ELR (cell line): ENCODE measurements around the gene CREBL2.
A peak's percentile ranks its signal among the peaks of the same experiment; 100 is the strongest.
"Not testable (repeated sequence)": the region's sequence is repeated elsewhere in the genome, so short reads cannot be mapped to it uniquely, and the experiment has no call there.

Source experiments
- DNase-seq: peaks from one replicate; pipeline ENCODE4 v3.0.0-alpha.2; 2015; ENCODE audit warnings: low read depth

The CREBL2 gene, protein sequence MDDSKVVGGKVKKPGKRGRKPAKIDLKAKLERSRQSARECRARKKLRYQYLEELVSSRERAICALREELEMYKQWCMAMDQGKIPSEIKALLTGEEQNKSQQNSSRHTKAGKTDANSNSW

DNA sequence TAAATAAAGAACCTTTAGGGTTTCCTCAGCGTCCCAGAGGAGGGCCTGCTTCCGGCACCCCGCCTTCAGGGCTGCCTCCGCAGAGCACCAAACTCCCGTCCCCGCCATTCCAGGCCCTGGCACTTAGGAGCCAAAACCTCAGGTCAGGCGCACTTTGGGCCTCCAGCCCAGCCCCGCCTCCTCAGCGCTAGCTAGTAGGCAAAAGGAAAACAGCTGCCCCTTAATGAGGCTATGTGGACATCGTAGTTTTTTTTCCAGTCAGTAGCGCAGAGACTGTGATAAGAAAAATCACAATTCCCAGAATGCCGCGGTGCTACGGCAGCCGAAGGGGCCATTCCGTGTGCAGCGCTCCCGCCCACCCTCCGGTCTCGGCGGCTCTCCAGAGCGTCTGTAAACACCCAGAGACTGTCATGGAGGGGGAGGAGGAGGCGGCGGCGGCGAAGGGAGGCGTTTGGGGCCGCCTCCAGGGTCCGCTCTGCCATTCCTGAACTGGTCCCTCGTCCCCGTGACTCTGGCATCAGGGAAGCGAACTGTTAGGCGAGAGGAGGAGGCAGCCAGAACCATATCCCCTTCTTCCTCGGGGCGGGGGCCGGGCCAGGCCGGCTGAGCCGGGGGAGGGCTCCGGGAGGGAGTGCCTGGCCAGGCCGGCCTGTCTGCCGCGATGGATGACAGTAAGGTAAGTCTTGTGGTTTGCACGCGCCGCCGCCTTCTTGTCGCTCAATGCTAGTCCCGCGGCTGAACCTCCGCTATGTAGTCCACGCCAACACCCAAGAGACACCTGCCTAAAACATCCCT, at the start of gene CREBL2:
Gene CREBL2, plus strand, starts transcription at position 365 of the 795 bp plus-strand sequence. Its CDS starts 297 bp downstream, at position 662.
- DNase-seq = peak; percentile 96

DNA sequence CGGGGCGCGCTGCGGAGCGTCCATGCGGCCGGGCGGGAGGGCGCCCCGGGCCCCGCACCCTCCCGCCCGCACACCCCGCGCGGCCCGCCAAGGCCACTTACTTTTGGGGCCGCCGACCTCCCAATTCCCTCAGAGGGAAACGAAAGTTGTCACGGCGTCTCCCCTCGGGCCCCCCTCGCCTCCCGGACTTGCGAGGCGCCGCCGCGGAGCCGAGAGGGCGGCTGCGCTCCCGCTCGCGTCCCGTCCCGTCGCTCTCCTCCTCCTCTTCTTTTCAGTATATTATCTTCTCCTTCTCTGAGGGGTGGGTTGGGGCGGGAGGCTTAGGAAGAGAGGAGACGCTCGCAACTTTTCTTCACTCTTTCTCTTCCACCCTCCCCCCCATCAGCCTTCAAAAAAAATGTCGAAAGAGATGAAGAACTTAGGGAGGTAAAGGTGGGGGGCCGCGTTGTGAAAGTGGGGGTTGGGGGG, 49.6 kb upstream of the CREBL2 start:
- peak; percentile 48 for DNase-seq

DNA sequence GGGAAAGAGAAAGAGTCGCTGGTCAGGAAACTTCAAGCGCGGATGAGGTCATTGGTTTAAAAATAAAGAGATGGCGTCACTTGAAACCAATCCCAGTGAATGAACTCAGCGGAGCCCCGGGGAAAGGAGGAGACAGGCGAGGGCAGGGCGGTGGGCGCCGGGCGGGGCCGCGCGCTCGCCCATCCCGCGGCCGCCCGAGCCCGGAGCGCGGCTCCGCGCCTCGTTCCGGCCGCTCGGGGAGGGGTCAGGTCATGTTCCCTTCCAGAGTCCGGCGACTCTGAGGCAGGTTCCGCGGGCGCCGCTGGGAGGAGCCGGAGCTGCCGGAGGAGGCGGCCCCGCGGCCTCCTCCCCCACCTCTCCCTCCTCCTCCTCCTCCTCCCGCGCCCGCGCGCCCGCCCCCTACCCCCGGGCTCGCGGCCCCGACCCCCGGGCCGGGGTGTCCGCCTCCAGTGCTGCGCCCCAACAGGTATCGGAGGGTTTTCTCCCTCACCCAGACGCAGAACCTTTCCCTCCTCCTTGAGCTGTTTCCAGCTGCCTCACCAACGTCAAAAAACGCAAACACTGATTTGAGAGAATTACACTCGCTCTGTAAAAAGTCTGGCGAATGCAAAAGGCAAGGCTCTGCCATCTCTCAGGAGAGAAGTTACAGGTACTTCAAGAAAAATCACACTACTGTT, 49.0 kb upstream of the CREBL2 start, which contains the start of gene DUSP16:
Gene DUSP16, minus strand, starts transcription at position 279 of the 677 bp plus-strand sequence. CDS start 41,765 bp downstream, outside the sequence.
- peak; percentile 97 for DNase-seq

DNA sequence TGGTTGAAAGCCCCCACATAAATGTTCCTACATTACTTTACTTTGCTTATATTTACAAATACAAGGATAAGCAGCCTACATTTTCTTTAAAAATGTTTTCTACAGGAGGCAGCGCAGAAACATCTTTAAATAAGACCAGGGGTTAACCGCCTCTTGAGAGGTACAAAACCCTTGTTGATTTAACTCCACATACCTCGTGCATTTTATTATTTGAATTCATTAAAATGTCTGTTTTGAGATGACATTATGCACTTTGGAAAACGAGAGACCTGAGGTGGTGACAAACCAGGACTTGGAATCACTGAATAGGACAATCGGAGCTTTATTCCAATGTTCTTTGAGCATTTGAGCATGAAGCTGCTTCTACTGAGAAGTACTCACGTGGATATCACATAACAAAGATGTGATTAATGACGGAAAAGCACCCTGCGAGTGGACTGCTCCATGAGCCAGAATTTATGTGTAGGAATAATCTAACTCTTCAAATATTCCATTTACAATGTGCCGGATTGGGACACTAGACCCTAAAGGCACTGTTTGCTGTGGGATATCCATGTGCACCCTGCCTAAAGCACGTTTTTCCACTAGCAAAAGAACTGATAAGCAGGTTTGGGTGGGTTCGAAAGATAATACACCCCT, 48.3 kb upstream of the CREBL2 start:
- peak; percentile 40 for DNase-seq

DNA sequence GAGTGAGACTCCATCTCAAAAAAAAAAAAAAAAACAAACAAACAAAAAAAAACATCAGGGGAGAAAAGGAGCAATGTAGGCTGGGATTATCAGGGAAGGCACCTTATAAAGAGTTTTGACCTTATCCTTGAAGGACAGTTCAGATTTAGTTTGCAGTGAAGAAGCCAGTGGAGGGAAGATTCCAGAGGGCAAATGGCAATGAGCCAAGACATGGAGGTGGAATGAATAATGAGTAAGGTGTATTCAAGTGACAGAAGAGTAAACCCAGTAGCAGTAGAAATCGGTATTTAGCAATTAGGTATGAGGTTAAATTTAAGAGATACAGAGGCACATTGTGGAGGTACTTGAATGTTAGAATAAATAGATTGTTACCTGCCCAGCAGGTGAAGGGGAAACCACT, 46.8 kb upstream of the CREBL2 start:
- no peak for DNase-seq

DNA sequence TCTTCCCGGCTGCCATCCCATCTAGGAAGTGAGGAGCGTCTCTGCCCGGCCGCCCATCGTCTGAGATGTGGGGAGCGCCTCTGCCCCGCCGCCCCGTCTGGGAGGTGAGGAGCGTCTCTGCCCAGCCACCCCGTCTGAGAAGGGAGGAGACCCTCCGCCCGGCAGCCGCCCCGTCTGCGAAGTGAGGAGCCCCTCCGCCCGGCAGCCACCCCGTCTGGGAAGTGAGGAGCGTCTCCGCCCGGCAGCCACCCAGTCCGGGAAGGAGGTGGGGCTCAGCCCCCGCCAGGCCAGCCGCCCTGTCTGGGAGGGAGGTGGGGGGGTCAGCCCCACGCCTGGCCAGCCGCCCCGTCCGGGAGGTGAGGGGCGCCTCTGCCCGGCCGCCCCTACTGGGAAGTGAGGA, 45.7 kb upstream of the CREBL2 start:
- not testable (repeated sequence) for DNase-seq

DNA sequence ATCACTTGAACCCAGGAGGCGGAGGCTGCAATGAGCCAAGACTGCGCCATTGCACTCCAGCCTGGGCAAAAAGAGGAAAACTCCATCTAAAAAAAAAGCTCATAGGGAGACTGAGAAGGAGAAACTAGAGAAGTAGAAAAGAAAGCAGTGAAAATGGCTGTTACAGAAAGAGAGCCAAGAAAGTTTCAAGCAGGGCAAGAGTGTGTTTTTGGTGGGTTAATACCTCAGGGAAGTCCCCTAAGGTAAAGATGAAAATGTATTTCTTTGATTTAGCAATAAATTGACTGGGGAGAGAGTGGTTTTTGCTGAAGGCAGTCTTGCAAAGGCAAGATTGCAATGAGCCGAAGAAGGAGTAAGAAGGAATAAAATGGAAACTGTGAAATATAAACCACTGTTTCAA, 39.0 kb upstream of the CREBL2 start:
- DNase-seq = no peak

DNA sequence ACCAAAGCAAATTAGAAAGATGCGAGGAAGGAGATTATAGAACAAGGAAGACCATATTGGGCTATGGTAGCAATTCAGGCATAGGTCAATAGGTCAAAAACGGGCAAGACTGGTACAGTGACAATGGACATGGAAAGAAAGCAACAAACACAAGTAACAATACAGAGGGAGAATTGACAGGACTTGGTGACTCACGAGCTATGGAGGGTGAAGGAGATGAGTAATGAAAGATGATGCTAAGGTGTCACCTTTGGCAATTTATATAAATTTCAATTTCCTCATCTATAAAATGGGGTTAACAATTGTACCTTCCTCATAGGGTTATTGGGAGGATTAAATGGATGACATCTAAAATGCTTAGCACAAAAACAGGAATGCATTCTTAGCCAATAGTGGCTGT, 33.9 kb upstream of the CREBL2 start:
- peak; percentile 46 for DNase-seq

DNA sequence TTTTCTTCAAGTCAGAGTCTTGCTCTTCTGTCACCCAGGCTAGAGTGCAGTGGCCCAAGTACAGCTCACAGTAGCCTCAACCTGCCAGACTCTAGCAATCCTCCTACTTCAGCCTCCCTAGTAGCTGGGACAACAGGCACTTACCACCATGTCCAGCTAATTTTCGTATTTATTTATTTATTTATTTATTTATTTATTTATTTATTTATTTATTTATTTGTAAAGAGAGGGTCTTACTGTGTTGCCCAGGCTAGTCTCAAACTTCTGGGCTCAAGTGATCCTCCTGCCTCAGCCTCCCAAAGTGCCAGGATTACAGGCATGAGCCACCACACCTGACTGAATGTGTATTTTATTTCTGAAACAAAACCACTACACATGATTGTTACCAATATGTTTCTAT, 31.0 kb upstream of the CREBL2 start:
- DNase-seq = not testable (repeated sequence)

DNA sequence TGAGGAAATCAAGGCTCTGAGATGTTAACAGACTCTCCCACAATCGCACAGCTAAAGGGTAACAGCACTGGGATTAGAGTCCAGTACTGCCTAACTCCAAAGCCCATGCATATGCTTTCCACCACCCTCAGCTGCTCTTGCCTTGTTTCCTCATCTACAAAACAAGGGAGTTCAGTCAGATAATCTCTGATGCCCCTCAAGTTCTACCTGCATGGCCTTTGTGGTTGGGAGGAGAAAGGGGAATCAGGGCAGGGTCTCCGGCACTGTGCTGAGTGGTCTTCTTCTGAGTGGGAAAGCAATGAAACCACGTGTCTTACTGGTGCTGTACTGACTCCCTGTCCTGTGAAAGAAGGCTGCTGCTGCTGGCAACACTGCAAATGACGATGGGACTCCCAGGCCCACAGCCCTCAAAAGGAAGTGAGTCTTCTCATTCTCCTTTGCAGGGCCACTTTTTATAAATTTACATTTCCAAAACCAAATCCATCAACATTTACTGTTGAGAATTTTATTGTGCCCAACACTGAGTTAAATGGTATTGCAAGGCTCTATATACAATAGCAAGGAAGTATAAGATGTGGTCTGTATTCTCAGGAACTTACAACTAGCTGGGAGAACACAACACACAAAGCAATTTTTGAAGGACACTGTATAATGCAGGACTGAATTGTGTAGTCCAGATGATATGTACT, 29.3 kb upstream of the CREBL2 start:
- DNase-seq = no peak

DNA sequence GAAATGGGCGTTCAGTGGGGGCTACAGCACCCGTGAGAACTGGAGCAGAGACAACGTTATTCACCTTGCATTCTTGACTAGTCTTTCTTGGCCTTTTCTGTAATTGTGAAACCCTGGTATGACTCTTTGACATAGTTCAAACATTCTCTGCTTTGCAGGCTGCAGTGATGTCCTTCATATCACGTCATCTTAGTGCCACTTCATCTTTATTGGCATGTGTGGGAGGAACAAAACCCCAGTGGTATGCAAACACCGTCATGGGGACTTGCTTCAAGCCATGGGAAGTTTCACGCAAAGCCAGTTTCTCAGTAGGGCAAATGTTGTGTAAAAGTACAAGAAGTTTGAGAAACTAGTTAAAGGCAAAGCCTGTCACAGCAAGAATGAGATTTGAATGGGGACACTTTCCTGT, 28.8 kb upstream of the CREBL2 start:
- DNase-seq = peak; percentile 45

DNA sequence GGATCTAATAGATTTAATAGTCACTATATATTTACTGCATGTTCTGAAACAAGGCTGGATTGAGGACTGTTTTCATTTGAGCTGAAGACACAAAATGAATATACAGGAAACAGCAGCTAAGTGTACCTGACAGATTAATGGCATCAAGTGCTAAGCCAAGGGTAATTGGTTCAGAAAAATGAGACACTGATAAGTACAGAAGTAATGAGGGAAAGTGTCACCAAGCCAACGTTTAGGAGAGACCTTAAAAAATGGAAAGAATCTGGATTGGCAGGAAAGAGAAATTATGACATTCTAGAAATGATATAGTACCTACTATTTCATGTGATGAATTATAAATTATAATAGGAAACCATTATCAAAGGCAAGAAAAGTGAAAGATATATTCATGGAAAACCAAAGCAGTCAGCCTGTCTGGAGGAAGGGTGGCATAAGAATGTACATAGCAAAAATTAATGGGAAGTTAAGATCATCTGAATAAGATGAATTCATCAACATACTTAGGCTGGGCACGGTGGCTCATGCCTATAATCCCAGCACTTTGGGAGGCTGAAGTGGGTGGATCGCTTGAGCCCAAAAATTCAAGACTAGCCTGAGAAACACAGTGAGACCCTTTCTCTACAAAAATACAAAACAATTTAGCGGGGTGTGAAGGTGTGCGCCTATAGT, 28.0 kb upstream of the CREBL2 start:
- DNase-seq = no peak

DNA sequence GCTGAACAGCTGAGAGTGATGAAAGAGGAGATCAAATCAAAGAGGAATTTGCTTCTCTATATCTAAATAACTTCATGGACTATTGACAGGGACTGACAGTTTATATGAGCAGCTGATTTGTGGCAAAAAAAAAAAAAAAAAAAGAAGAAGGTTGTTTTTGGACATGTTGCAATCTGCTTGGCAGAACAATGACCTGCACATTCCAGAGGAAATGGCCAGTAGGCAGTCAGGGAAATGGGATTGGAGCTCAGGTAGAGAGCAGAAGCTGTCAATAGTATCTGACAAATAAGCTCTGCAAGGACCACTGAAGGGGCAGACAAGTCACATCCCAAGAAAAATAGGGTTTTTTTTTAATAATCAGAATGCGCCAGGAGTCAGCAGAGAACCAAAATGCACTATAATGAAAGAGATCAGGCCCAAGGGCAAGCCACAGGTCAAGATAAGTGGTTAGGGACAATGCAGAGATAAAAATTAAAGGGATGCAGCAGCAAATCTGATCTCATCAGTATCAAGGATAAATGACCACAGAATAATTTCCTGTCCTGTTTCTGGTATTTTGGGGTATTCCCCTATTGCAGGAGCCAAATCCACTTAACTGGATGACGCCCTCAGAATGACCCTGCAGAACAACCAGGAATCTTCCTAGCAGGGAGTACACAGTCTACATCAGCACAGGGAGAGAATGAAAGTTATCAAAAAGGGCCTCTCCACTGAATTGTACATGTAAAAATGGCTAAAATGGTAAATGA, 26.4 kb upstream of the CREBL2 start:
- no peak for DNase-seq

DNA sequence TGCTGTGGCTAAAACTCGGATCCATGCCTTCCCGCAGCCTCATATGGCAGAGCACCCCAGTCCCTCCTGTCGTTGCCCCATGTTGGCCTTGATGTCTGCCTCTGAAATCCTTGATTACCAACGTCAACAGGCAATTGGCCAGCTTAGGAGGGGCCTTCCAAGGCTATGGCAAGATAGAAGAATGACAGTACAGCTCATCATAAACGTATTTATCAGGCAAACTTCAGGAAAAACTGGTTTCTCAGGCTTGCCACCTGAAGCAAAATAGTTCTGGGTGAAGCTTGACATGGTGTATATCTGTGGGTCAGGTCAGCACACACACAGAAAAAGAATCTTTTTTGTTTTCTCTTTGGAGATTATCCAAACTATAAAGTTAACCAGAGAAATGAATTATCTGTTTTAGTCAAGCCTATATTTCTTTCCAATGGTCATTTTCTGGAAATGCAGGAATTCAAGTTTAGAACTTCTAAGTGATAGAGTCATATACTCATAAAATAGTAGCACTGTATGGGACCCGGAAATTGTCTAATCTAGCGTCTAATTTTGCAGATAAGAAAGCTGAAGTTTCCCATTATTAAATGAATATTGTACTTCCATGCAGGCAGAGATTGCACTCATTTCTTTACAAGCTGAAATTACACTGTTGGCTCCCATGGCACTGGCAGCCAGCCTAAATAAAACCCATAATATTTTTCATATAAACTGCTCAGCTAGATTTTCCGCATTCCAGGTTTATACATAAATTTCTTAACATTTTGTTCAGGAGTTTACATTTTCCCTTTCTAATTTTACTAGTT, 24.6 kb upstream of the CREBL2 start:
- DNase-seq = no peak

DNA sequence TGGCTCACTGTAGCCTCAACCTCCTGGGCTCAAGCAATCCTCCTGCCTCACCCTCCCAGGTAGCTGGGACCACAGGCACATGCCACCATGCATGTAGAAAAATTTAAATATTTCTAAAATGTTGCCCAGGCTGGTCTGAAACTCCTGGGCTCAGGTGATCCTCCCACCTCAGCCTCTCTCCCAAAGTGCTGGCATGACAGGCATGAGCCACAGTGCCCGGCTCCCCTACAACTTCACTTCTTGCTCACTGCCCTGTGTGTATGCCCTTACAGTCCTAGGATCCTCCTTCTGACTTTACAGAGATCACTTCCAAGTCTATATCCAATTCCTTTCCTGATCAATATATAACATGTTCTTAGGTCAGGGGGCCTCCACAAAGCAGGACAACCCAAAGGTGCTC, 23.8 kb upstream of the CREBL2 start:
- DNase-seq = no peak

DNA sequence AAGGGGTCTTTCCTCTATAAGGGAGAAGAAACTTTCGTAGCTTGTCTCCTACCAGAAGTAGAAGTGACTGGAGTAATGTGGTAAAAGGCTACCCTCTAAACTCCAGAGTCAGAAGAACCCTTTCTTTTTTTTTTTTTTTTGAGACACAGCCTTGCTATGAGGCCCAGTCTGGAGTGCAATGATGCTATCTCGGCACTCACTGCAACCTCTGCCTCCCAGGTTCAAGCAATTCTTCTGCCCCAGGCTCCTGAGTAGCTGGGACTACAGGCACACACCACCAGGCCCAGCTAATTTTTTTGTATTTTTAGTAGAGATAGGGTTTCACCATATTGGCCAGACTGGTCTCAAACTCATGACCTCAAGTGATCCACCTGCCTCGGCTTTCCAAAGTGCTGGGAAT, 23.2 kb upstream of the CREBL2 start:
- not testable (repeated sequence) for DNase-seq

DNA sequence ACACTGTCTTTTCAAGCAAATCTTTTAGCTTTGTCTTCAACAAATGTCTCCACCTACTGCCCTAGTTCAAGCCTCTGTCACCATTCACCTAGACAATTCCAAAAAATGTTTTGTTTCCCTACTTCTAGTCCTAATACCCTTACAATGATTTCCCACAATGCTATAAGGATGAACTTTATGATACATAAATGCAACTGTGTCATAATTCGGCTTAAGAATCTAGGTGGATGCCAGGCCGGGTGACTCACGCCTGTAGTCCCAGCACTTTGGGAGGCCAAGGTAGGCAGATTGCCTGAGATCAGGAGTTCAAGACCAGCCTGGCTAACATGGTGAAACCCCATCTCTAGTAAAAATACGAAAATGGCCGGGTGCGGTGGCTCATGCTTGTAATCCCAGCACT, 20.7 kb upstream of the CREBL2 start:
- peak; percentile 10 for DNase-seq

DNA sequence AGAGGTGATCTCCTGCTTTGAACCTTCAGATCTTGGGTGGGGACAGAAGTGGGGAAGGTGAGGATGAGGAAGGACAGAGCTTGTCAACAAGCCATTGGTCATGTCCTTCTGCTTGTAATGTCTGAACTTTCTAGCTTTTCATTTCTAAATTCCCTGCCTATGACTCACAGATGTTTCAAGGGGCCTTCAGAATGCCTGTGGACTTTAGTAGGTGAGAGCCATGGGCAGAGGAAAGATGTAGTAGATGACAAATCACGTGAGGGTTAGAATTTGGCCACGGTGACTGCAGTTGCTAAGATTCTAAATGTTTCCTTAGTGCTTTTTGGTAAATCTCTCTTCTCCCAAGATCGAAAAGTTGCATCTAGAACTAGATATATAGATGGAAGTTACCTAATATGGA, 18.7 kb upstream of the CREBL2 start:
- peak; percentile 84 for DNase-seq

DNA sequence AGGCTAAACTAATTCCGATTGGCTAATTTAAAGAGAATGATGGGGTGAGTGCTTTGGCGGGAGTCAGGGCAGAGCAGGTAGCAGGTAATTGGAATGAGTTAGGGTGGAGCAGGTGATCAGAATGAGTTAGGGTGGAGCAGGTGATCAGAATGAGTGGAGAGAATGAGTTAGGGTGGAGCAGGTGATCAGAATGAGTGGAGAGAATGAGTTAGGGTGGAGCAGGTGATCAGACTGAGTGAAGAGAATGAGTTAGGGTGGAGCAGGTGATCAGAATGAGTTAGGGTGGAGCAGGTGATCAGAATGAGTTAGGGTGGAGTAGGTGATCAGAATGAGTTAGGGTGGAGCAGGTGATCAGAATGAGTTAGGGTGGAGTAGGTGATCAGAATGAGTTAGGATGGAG, 15.7 kb upstream of the CREBL2 start:
- not testable (repeated sequence) for DNase-seq

DNA sequence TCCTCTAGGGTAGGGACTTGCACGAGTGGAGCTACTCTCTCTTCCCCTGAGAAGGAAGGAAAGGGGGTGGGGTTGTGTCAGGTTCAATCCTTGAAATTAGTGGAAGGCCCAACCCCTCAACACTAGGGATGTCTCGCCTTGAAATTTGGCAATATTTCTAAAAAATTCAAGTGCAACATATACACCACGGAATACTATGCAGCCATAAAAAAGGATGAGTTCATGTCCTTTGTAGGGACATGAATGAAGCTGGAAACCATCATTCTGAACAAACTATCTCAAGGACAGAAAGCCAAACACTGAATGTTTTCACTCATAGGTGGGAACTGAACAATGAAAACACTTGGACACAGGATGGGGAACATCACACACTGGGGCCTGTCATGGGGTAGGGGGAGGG, 15.1 kb upstream of the CREBL2 start:
- DNase-seq = not testable (repeated sequence)
